K562 (cell line): ENCODE results near the gene CCDC136. TPM values are rescaled to one million over a fixed set of nuclear protein-coding genes. Genes with fewer than 3 reads are reported as not detected.

Experiments used
- ESRRA ChIP-seq: fragments of 450-650 bp; IDR thresholded peaks from 2 replicates; pipeline ENCODE4 v1.6.1; 2014; ENCODE audit warnings: low read depth, mild to moderate bottlenecking, moderate library complexity, borderline replicate concordance
- ETV5 ChIP-seq: sonication (generic); formaldehyde crosslinking; IDR thresholded peaks from 2 replicates; pipeline ENCODE4 v1.4.0; 2020; ENCODE audit warnings: low read depth, mild to moderate bottlenecking, missing genetic modification reagents
- HNRNPK ChIP-seq: fragments of 200-400 bp; formaldehyde crosslinking; IDR thresholded peaks from one replicate; pipeline ENCODE4 v1.6.1; 2018; ENCODE audit warnings: mild to moderate bottlenecking, low read depth, low read length; ENCODE audit not compliant: poor library complexity, severe bottlenecking
- MCM5 ChIP-seq: fragments of 450-650 bp; IDR thresholded peaks from 2 replicates; pipeline ENCODE4 v1.6.1; 2016; ENCODE audit warnings: low read depth
- RBM22 ChIP-seq: fragments of 200-400 bp; formaldehyde crosslinking; IDR thresholded peaks from 2 replicates; pipeline ENCODE4 v1.6.1; 2018; ENCODE audit warnings: low read length, low read depth; ENCODE audit not compliant: poor library complexity, severe bottlenecking
- SPI1 ChIP-seq: IDR thresholded peaks from 2 replicates; pipeline ENCODE4 v1.6.1; 2011; ENCODE audit warnings: low read depth, low read length, control low read depth, borderline replicate concordance
- ZC3H11A ChIP-seq: IDR thresholded peaks from 2 replicates; pipeline ENCODE4 v1.6.1; 2012; ENCODE audit warnings: low read depth, low read length, improper control_type of control experiment
- ZFP36 ChIP-seq: fragments of 150-350 bp; IDR thresholded peaks from 2 replicates; pipeline ENCODE4 v1.6.1; 2018; ENCODE audit warnings: low read length, low read depth; ENCODE audit not compliant: partially characterized antibody
- ZNF282 ChIP-seq: sonication (generic); formaldehyde crosslinking; IDR thresholded peaks from 2 replicates; pipeline ENCODE4 v1.8.1; 2023; ENCODE audit warnings: missing genetic modification reagents
- ZNF518B ChIP-seq: fragments of 250-450 bp; sonication (Bioruptor Pico); IDR thresholded peaks from 2 replicates; pipeline ENCODE4 v1.5.0; 2021; ENCODE audit warnings: mild to moderate bottlenecking, moderate library complexity
- polyA plus RNA-seq, 8 experiments: library from polyadenylated mRNA; depleted of rRNA in 4 of 8; stranded (reverse) in 5 of 8; unstranded in 3 of 8; fragments of >200 nt; fragmentation: Nextera tagmentation in 2 of 8; fragmentation: Illumina TruSeq in 1 of 8; extraction: Ambion mirVana in 2 of 8; extraction: Trizol in 1 of 8; gene quantifications; 2 replicates each; pipeline versions ENCODE4 v1.2.1 to v1.2.3, GENCODE V29; 2011 to 2014; ENCODE audit warnings: inconsistent platforms in 1 of 8, missing spikeins in 1 of 8
- total RNA-seq, 7 experiments: library from RNA; depleted of rRNA in 6 of 7; stranded (reverse); fragments of >200 nt in 6 of 7; fragmentation: Illumina TruSeq in 2 of 7; extraction: Trizol in 2 of 7; gene quantifications; 2 replicates each; pipeline versions ENCODE4 v1.2.1 to v1.2.3, GENCODE V29; 2011 to 2021; ENCODE audit warnings: low replicate concordance in 1 of 7

The CCDC136 gene
- total and polyA plus RNA-seq, 9 of the 15 experiments (the other 6 are each of a cell fraction or from before 2014, with no cell fraction given): 2.4 to 40.8 (median 26.5) TPM

GRCh38 chr7:128810473-128810872 is 18.7 kb downstream of the CCDC136 start (continued):
- no peak for TF ChIP-seq ZNF518B (CRISPR knock-in tag)
- TF ChIP-seq ETV5 (CRISPR knock-in tag): no peak
- no peak for TF ChIP-seq MCM5
- no peak for TF ChIP-seq ZNF282
- no peak for TF ChIP-seq RBM22
- TF ChIP-seq ZFP36: no peak
- no peak for TF ChIP-seq HNRNPK
- TF ChIP-seq ESRRA: no peak
- no peak for TF ChIP-seq SPI1
- no peak for TF ChIP-seq ZC3H11A
